Esophagus squamous epithelium (tissue), 5 donors: ENCODE measurements around the gene OPHN1. TPM values are rescaled to one million over a fixed set of nuclear protein-coding genes. Genes with fewer than 3 reads are reported as not detected.

Source experiments
- DNase-seq: peaks from one replicate; lab custom pipeline; 2025; lab: John Stamatoyannopoulos, UW
- H3K27ac ChIP-seq, 4 donors: fragments of 200-600 bp; sonication (generic); one replicate each; pipeline ENCODE4 v1.5.1; 2016 to 2019; ENCODE audit warnings: mild to moderate bottlenecking in 1 of 4
- H3K27me3 ChIP-seq, 4 donors: fragments of 200-600 bp; sonication (generic); 1 replicate in 3 of 4; 2 replicates in 1 of 4; pipeline versions ENCODE4 v1.5.1 to v1.6.0; 2017 to 2021; ENCODE audit warnings: antibody characterized with exemption in 1 of 4
- H3K36me3 ChIP-seq, 3 donors: fragments of 200-600 bp; sonication (generic); one replicate each; pipeline ENCODE4 v1.5.1; 2016 to 2019
- H3K4me1 ChIP-seq, 3 donors: fragments of 200-600 bp; sonication (generic); one replicate each; pipeline ENCODE4 v1.5.1; 2017 to 2019
- H3K4me3 ChIP-seq, 4 donors: fragments of 200-600 bp; sonication (generic); 1 replicate in 3 of 4; 2 replicates in 1 of 4; pipeline ENCODE4 v1.5.1; 2016 to 2019; ENCODE audit warnings: mild to moderate bottlenecking in 2 of 4, moderate library complexity in 1 of 4
- H3K9me3 ChIP-seq, 3 donors: fragments of 200-600 bp; sonication (generic); one replicate each; pipeline ENCODE4 v1.5.1; 2016 to 2019
- POLR2A ChIP-seq, 4 donors: fragments of 450-650 bp; IDR thresholded peaks; one replicate each; pipeline ENCODE4 v1.6.1; 2017; ENCODE audit warnings: antibody characterized with exemption in 4 of 4, mild to moderate bottlenecking in 4 of 4, moderate library complexity in 3 of 4
- WGBS, 2 donors: methylation state at CpG; one replicate each; pipeline ENCODE4 v1.1.5; 2018; 5-methylcytosine and 5-hydroxymethylcytosine counted together
- intact Hi-C: fragments of 100-400 bp; cut with DNase I; formaldehyde crosslinking; loops from one replicate; pipeline ENCODE4 v1.15.0; 2022
- total RNA-seq, 4 donors: library from RNA; depleted of rRNA; stranded (reverse); fragments of >200 nt; gene quantifications; one replicate each; pipeline ENCODE4 v1.1.0, GENCODE V29; 2016
- TF ChIP-seq, protein P1 (sequence below), 6 experiments: fragments of 450-650 bp in 4 of 6; fragments of 200-600 bp in 2 of 6; sonication (generic) in 2 of 6; IDR thresholded peaks; one replicate each; pipeline ENCODE4 v1.5.1; 2016 to 2019; ENCODE audit warnings: antibody characterized with exemption in 6 of 6, mild to moderate bottlenecking in 4 of 6, moderate library complexity in 4 of 6
- donor health status: DM: yes; HTN: yes; CAD: no.

Gene OPHN1
- total RNA-seq, 4 donors from 2014 or later, result 2.6 to 6.5 (median 4.4) TPM

- no peaks in the 10 kb centered on the region for H3K36me3 ChIP-seq
- H3K9me3 ChIP-seq, result peaks cover 0 to 10% (median 0%) of the 10 kb centered on the region in 3 donors
- no peak overlapping the region for H3K27ac ChIP-seq
- no peak overlapping the region for H3K4me3 ChIP-seq
- H3K27me3 ChIP-seq, result no peaks in the 10 kb centered on the region
- TF ChIP-seq, protein P1, sequence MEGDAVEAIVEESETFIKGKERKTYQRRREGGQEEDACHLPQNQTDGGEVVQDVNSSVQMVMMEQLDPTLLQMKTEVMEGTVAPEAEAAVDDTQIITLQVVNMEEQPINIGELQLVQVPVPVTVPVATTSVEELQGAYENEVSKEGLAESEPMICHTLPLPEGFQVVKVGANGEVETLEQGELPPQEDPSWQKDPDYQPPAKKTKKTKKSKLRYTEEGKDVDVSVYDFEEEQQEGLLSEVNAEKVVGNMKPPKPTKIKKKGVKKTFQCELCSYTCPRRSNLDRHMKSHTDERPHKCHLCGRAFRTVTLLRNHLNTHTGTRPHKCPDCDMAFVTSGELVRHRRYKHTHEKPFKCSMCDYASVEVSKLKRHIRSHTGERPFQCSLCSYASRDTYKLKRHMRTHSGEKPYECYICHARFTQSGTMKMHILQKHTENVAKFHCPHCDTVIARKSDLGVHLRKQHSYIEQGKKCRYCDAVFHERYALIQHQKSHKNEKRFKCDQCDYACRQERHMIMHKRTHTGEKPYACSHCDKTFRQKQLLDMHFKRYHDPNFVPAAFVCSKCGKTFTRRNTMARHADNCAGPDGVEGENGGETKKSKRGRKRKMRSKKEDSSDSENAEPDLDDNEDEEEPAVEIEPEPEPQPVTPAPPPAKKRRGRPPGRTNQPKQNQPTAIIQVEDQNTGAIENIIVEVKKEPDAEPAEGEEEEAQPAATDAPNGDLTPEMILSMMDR (IDR thresholded peaks at IDR 0.05), result no peak
- no peak for TF ChIP-seq POLR2A (IDR thresholded peaks at IDR 0.05)
- no peak for DNase-seq
- H3K4me1 ChIP-seq, result no peaks in the 10 kb centered on the region
- intact Hi-C loops, result no loop called here
- WGBS, 2 donors, result 40 to 79% methylated on average over 3 to 4 of the region's 4 CpGs
Observed at GRCh38 chrX:68365341-68365740, 68.0 kb downstream of the OPHN1 start.

GRCh38 chrX:68363984-68364383, 69.3 kb downstream of the OPHN1 start:
- Histone ChIP-seq H3K9me3 (no peaks in the 10 kb centered on the region), H3K27me3 (no peaks in the 10 kb centered on the region), H3K27ac (no peak overlapping the region), H3K4me1 (no peaks in the 10 kb centered on the region), H3K36me3 (no peaks in the 10 kb centered on the region), H3K4me3 (no peak overlapping the region)
- no peak for DNase-seq
- no peak for TF ChIP-seq POLR2A (IDR thresholded peaks at IDR 0.05)
- TF ChIP-seq, protein P1 (IDR thresholded peaks at IDR 0.05), result no peak
- WGBS, 2 donors, result 81 to 92% methylated on average over 2 of the region's 2 CpGs
- intact Hi-C loops, result no loop called here

GRCh38 chrX:68358679-68359078, 74.6 kb downstream of the OPHN1 start:
- no peak for DNase-seq
- no peaks in the 10 kb centered on the region for H3K27me3 ChIP-seq
- H3K4me3 ChIP-seq, result no peak overlapping the region
- intact Hi-C loops, result no loop called here
- WGBS, 2 donors, result 33 to 82% methylated on average over 1 of the region's 1 CpG
- no peaks in the 10 kb centered on the region for H3K36me3 ChIP-seq
- no peak overlapping the region for H3K27ac ChIP-seq
- TF ChIP-seq, protein P1 (IDR thresholded peaks at IDR 0.05), result no peak
- no peak for TF ChIP-seq POLR2A (IDR thresholded peaks at IDR 0.05)
- no peaks in the 10 kb centered on the region for H3K9me3 ChIP-seq
- H3K4me1 ChIP-seq, result peaks cover 0 to 9% (median 0%) of the 10 kb centered on the region in 3 donors

DNA sequence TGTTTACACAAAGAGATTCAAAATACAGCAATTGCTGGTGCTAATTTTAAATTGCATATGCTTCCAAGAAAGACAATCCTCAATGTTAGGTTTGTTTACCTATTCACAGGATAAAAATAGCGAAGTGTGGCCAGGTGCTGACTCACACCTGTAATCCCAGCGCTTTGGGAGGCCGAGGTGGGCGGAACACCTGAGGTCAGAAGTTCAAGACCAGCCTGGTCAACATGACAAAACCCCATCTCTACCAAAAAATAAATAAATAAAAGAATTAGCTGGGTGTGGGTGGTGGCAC, 77.7 kb downstream of the OPHN1 start:
- no peaks in the 10 kb centered on the region for H3K9me3 ChIP-seq
- WGBS, 2 donors, result 23 to 28% methylated on average over 4 of the region's 4 CpGs
- intact Hi-C loops, result no loop called here
- no peak for DNase-seq
- H3K36me3 ChIP-seq, result no peaks in the 10 kb centered on the region
- no peak overlapping the region for H3K4me3 ChIP-seq
- peaks cover 0 to 9% (median 0%) of the 10 kb centered on the region in 3 donors for H3K4me1 ChIP-seq
- no peak overlapping the region for H3K27ac ChIP-seq
- no peaks in the 10 kb centered on the region for H3K27me3 ChIP-seq
- TF ChIP-seq POLR2A (IDR thresholded peaks at IDR 0.05), result no peak
- TF ChIP-seq, protein P1 (IDR thresholded peaks at IDR 0.05), result no peak

DNA sequence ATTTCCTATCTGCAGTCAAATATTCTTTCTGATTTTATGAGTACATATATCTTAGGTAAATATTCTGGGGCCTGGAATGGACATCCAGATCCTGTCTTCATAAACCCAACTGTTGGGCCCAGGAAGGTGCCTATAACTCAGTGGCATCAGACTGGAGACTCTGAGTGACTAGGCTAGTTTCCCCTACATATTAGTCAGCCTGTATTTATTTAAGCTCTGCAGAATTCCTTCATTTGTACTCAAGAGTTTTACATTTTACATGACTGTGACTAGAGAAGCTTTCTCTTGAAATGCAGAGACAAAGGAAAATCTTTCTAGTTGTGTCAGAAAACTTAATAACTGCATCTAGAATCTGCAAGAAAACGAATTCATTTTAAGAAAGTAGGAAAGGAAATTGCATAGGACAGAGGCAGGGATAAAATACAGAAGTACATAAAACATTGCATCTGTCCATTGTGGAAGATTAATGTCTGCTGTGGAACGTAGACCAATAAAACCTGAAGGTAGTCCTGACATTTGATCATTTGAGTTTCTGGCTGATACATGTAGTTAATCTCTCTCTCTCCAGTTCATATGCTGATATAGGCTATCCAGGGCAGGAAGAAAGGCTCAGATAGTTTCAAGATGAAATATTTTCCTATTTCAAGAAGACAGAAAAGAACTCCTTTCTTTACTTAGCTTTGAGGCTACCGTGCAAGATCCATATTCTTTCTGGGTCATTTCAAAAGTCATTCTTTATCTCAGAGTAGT, 78.2 kb downstream of the OPHN1 start:
- H3K36me3 ChIP-seq, result no peaks in the 10 kb centered on the region
- H3K4me1 ChIP-seq, result peaks cover 0 to 9% (median 0%) of the 10 kb centered on the region in 3 donors
- no peak overlapping the region for H3K27ac ChIP-seq
- TF ChIP-seq POLR2A (IDR thresholded peaks at IDR 0.05), result no peak
- TF ChIP-seq, protein P1 (IDR thresholded peaks at IDR 0.05), result no peak
- no peaks in the 10 kb centered on the region for H3K27me3 ChIP-seq
- WGBS, 2 donors, result 23 to 39% methylated on average over 3 of the region's 3 CpGs
- H3K9me3 ChIP-seq, result no peaks in the 10 kb centered on the region
- H3K4me3 ChIP-seq, result no peak overlapping the region
- intact Hi-C loops, result no loop called here
- no peak for DNase-seq
